Measurements from ENCODE around the gene VHLL.
A peak's percentile ranks its signal among the peaks of the same experiment; 100 is the strongest.
"Not testable (repeated sequence)": the region's sequence is repeated elsewhere in the genome, so short reads cannot be mapped to it uniquely, and the experiment has no call there.

The VHLL gene

GRCh38 chr1:156298852-156299357 is at the start of gene VHLL:
Gene VHLL, minus strand, starts transcription at chr1:156299307. Its CDS starts 118 bp downstream, at chr1:156299189.
- no peak for DNase-seq (ENCODE audit: low spot score)

- DNase-seq (ENCODE audit: low spot score), result no peak
Observed at GRCh38 chr1:156347331-156347730, 48.2 kb upstream of the VHLL start.

- DNase-seq (ENCODE audit: low spot score), result no peak
Observed at GRCh38 chr1:156346636-156347035, 47.5 kb upstream of the VHLL start.

- DNase-seq (ENCODE audit: low spot score), result not testable (repeated sequence)
Observed at GRCh38 chr1:156346035-156346434, 46.9 kb upstream of the VHLL start.

GRCh38 chr1:156344409-156344808 is 45.3 kb upstream of the VHLL start:
- no peak for DNase-seq (ENCODE audit: low spot score)

GRCh38 chr1:156342166-156342955 is 43.3 kb upstream of the VHLL start:
- no peak for DNase-seq (ENCODE audit: low spot score)

- peak; percentile 99 for DNase-seq (ENCODE audit: low spot score)
Observed at GRCh38 chr1:156338180-156338976, 39.3 kb upstream of the VHLL start, which contains the start of the genes CCT3 and TSACC. Gene CCT3, minus strand, starts transcription at chr1:156338292. Its CDS starts 108 bp downstream, at chr1:156338184. Gene TSACC, plus strand, starts transcription at chr1:156338526. Its CDS starts 1,232 bp downstream, at chr1:156339758.

- DNase-seq (ENCODE audit: low spot score), result no peak
Observed at GRCh38 chr1:156337888-156338179, 38.7 kb upstream of the VHLL start.

- DNase-seq (ENCODE audit: low spot score), result no peak
Observed at GRCh38 chr1:156337052-156337887, 38.2 kb upstream of the VHLL start.

GRCh38 chr1:156336242-156336641 is 37.1 kb upstream of the VHLL start:
- DNase-seq (ENCODE audit: low spot score), result no peak

GRCh38 chr1:156323179-156323578 is 24.1 kb upstream of the VHLL start:
- not testable (repeated sequence) for DNase-seq (ENCODE audit: low spot score)

- no peak for DNase-seq (ENCODE audit: low spot score)
Observed at GRCh38 chr1:156320560-156320959, 21.5 kb upstream of the VHLL start.

GRCh38 chr1:156319664-156320063 is 20.6 kb upstream of the VHLL start:
- no peak for DNase-seq (ENCODE audit: low spot score)

GRCh38 chr1:156316909-156317308 is 17.8 kb upstream of the VHLL start:
- DNase-seq (ENCODE audit: low spot score), result no peak

GRCh38 chr1:156310962-156311361 is 11.9 kb upstream of the VHLL start:
- DNase-seq (ENCODE audit: low spot score), result no peak

- DNase-seq (ENCODE audit: low spot score), result no peak
Observed at GRCh38 chr1:156308078-156308477, 9.0 kb upstream of the VHLL start.

- no peak for DNase-seq (ENCODE audit: low spot score)
Observed at GRCh38 chr1:156305215-156305614, 6.1 kb upstream of the VHLL start.

GRCh38 chr1:156303241-156303640 is 4.1 kb upstream of the VHLL start:
- no peak for DNase-seq (ENCODE audit: low spot score)

GRCh38 chr1:156295391-156295947 is 3.6 kb downstream of the VHLL start, which contains the start of gene GLMP:
Gene GLMP, minus strand, starts transcription at chr1:156295679. Its CDS starts 34 bp downstream, at chr1:156295645.
- peak; percentile 59 for DNase-seq (ENCODE audit: low spot score)

GRCh38 chr1:156293895-156294294 is 5.2 kb downstream of the VHLL start:
- DNase-seq (ENCODE audit: low spot score), result no peak

- DNase-seq (ENCODE audit: low spot score), result no peak
Observed at GRCh38 chr1:156293098-156293434, 6.0 kb downstream of the VHLL start.
